PFSK-1 (cell line): Measurements from ENCODE around the gene HYLS1.

Experiments used
- FOXP2 ChIP-seq: optimal IDR thresholded peaks from 2 replicates; pipeline ENCODE3; 2011; ENCODE audit warnings: borderline replicate concordance, control low read depth, inconsistent platforms; ENCODE audit not compliant: insufficient read depth; ENCODE audit errors: extremely low read length, extremely low read depth
- POLR2AphosphoS5 ChIP-seq: IDR thresholded peaks from 2 replicates; pipeline ENCODE4 v1.6.1; 2012; ENCODE audit warnings: low read depth, mild to moderate bottlenecking, control low read depth, low read length, moderate library complexity
- SIN3A ChIP-seq: IDR thresholded peaks from 2 replicates; pipeline ENCODE4 v1.6.1; 2012; ENCODE audit warnings: mild to moderate bottlenecking, low read length, moderate library complexity, borderline replicate concordance; ENCODE audit not compliant: insufficient read depth
- TAF1 ChIP-seq: IDR thresholded peaks from 2 replicates; pipeline ENCODE4 v1.6.1; 2012; ENCODE audit warnings: low read length, control low read depth, borderline replicate concordance; ENCODE audit not compliant: insufficient read depth
- TF ChIP-seq, protein P1 (sequence below), 2 experiments: IDR thresholded peaks; 2 replicates each; pipeline versions ENCODE4 v1.6.1 to v1.8.0; 2011 to 2012; ENCODE audit warnings: low read depth in 2 of 2, low read length in 2 of 2, control low read depth in 1 of 2, inconsistent platforms in 1 of 2, mild to moderate bottlenecking in 1 of 2, moderate library complexity in 1 of 2; ENCODE audit not compliant: insufficient read depth in 1 of 2

Gene HYLS1

DNA sequence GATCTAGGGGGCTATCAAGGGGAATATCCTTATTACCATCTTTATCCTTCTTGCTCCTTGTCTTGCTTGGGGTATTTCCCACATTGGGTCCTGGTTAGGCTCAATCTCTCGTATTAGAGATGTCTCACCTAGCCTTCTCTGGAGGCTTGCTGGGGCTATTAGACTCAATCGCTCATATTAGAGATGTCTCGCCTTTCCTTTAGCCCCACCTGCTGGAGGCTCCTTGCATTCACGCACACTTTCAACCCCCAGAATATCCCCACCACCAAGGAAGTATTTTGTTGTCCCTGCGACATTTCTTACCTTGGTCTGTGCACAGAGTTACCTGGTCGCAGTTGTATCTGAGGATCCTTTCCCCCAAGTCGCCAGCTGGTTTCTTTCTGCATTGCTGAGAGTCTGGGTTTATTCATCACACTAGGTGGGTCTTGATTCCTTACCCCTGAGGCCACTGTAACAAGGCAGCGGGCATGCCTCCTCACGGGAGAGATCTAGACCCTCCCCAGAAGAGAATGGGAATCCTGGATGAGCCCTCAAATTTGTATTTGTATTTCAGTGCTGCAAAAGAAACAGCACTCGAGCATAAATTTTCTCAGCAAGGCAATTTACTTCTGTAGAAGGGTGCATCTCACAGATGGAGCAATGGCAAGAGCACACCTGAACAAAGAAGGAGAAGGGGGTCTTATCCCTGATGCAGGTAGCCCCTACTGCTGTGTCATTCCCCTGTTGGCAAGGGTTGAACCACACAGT, 15.9 kb upstream of the HYLS1 start:
- no peak for TF ChIP-seq SIN3A
- TF ChIP-seq TAF1: no peak
- TF ChIP-seq POLR2AphosphoS5: no peak
- TF ChIP-seq, protein P1, sequence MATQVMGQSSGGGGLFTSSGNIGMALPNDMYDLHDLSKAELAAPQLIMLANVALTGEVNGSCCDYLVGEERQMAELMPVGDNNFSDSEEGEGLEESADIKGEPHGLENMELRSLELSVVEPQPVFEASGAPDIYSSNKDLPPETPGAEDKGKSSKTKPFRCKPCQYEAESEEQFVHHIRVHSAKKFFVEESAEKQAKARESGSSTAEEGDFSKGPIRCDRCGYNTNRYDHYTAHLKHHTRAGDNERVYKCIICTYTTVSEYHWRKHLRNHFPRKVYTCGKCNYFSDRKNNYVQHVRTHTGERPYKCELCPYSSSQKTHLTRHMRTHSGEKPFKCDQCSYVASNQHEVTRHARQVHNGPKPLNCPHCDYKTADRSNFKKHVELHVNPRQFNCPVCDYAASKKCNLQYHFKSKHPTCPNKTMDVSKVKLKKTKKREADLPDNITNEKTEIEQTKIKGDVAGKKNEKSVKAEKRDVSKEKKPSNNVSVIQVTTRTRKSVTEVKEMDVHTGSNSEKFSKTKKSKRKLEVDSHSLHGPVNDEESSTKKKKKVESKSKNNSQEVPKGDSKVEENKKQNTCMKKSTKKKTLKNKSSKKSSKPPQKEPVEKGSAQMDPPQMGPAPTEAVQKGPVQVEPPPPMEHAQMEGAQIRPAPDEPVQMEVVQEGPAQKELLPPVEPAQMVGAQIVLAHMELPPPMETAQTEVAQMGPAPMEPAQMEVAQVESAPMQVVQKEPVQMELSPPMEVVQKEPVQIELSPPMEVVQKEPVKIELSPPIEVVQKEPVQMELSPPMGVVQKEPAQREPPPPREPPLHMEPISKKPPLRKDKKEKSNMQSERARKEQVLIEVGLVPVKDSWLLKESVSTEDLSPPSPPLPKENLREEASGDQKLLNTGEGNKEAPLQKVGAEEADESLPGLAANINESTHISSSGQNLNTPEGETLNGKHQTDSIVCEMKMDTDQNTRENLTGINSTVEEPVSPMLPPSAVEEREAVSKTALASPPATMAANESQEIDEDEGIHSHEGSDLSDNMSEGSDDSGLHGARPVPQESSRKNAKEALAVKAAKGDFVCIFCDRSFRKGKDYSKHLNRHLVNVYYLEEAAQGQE (IDR thresholded peaks at IDR 0.05; ENCODE audit: insufficient read depth in 1 of 2, low read depth in 2 of 2, low read length in 2 of 2): no peak
- no peak for TF ChIP-seq FOXP2

DNA sequence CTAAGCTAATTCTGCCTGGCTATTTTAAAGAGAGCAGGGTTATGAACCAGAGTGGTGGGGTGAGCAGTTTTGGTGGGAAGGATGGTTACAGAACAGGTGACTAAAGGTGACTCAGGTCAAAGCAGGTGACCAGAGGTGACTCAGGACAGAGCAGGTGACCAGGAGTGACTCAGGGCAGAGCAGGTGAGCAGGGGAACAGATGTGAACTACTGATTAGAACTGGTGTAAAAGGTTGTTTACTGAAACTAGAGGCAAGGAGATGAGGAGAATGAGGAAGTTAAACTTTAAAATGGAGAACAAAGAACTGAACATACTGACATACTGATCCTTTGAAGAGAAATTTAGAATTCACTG, 15.4 kb upstream of the HYLS1 start:
- no peak for TF ChIP-seq TAF1
- no peak for TF ChIP-seq FOXP2
- TF ChIP-seq POLR2AphosphoS5: no peak
- TF ChIP-seq, protein P1 (IDR thresholded peaks at IDR 0.05; ENCODE audit: insufficient read depth in 1 of 2, low read depth in 2 of 2, low read length in 2 of 2): no peak
- TF ChIP-seq SIN3A: no peak

DNA sequence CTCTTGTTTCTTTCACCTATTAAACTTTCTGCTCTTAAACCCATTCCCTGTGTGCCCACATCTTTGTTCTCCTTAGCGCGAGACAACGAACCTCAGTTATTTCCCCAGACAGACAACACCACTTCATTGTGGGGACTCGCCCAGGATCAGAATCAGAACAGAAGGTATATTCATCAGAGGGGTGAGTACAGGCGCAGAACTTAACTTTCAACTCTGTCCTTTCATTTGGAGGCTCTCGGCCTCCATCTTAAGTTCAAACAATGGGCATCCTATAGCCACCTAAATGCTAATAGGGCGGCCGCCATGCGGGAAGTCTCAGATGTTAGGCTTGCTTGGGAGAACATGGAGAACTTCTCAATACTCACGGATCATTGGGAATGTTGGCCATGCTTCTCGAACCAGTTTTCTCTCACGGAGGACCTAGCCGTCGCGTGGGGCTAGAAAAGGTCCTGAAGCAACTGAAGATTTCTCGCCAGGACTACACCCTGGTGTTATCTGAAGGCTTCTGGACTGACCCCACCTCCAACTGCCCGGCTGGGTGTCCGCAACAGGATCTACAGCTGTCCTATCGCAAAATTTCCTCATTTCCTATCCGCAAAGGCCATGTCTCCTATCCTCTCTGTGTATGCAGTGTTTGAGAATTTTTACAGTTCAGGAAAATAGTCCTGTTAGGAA, 13.4 kb upstream of the HYLS1 start:
- no peak for TF ChIP-seq POLR2AphosphoS5
- no peak for TF ChIP-seq TAF1
- no peak for TF ChIP-seq FOXP2

DNA sequence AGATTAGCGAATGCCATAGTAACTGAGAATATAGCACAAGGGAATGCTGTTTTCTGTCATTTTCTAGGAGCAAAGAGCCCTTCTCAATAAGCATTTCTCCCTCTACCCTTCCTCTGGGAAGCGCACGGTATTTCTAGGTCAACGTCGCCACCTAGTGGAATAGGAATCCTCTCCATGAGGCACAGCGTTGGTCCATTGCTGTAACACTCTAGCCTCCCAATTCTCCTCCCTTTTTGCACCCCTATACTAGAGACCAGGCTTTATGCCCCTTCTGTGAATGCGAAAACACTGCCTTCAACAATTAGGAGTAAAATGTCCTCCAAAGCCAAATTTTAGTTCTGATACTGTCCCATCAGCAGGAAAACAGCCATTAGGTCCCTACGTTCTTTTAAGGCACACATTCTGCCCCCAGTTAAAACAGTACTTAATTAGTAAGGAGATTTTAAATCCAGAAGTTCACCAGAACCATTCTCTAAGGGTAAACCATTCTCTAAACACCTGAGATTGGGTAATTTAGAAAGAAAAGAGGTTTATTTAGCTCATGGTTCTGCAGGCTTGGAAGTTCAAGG, 12.8 kb upstream of the HYLS1 start:
- TF ChIP-seq FOXP2 (no peak), SIN3A (no peak), POLR2AphosphoS5 (no peak), TAF1 (no peak)
- TF ChIP-seq, protein P1 (IDR thresholded peaks at IDR 0.05; ENCODE audit: insufficient read depth in 1 of 2, low read depth in 2 of 2, low read length in 2 of 2): no peak

DNA sequence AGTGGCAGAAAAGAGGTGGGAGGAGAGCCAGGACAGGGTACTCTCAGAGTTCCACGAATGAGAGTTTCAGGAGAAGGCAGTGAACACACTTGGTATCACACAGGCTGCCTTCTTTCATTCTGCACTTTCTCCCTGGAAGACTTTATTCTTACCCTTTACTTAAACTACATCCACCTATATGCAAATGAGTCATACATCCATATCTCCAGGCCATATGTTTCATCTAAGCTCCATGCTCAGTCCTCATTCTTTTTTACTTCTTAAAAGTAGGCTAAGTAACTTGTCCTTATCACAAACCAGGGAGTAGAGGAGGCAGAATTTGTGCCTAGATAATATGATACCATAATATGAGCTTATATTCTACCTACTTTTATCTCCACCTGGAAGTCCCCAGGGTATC, 6.2 kb upstream of the HYLS1 start:
- TF ChIP-seq POLR2AphosphoS5 (no peak), TAF1 (no peak)

DNA sequence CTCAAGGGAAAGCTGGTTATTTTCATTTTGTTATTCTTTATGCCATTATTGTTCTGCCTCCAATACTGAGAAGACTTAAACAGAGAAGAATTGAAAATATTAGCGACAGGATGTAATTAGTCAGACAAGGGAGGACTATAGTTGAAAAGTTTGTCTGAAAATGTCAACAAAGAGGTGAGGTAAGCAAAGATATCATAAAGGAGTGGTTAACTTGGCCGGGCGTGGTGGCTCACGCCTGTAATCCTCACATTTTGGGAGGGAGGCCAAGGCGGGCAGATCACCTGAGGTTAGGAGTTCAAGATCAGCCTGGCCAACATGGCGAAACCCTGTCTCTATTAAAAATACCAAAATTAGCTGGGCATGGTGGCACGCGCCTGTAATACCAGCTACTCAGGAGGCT, 4.1 kb upstream of the HYLS1 start:
- TF ChIP-seq FOXP2 (no peak), SIN3A (no peak), TAF1 (no peak), POLR2AphosphoS5 (no peak)
- TF ChIP-seq, protein P1 (IDR thresholded peaks at IDR 0.05; ENCODE audit: insufficient read depth in 1 of 2, low read depth in 2 of 2, low read length in 2 of 2): no peak
